ENCODE data around the gene COL9A3.

COL9A3 gene

GRCh38 chr20:62777528-62777830 is 39.4 kb upstream of the COL9A3 start:
- Histone ChIP-seq H3K4me2 (ENCODE audit: low read depth, low read length, poor library complexity, severe bottlenecking) (no peak overlapping the region), H4K20me1 (ENCODE audit: low read depth, low read length) (no peaks in the 10 kb centered on the region), H3K27me3 (ENCODE audit: low read length) (no peaks in the 10 kb centered on the region), H3K9me3 (ENCODE audit: insufficient read depth, low read length) (no peaks in the 10 kb centered on the region), H3K4me3 (ENCODE audit: insufficient read depth, low read length, poor library complexity, severe bottlenecking) (no peak overlapping the region), H3K79me2 (ENCODE audit: insufficient read depth, low read length) (no peaks in the 10 kb centered on the region), H3K9ac (ENCODE audit: low read length) (no peak overlapping the region), H3K27ac (ENCODE audit: low read depth, low read length) (no peak overlapping the region), H3K9me2 (replicated peaks; ENCODE audit: insufficient read depth, low read length) (no peaks in the 10 kb centered on the region), H3K36me3 (ENCODE audit: low read length) (no peaks in the 10 kb centered on the region), H3F3A (ENCODE audit: insufficient read depth) (no peaks in the 10 kb centered on the region), H2AFZ (ENCODE audit: low read depth, low read length, severe bottlenecking) (no peak overlapping the region)
- TF ChIP-seq, protein P1, sequence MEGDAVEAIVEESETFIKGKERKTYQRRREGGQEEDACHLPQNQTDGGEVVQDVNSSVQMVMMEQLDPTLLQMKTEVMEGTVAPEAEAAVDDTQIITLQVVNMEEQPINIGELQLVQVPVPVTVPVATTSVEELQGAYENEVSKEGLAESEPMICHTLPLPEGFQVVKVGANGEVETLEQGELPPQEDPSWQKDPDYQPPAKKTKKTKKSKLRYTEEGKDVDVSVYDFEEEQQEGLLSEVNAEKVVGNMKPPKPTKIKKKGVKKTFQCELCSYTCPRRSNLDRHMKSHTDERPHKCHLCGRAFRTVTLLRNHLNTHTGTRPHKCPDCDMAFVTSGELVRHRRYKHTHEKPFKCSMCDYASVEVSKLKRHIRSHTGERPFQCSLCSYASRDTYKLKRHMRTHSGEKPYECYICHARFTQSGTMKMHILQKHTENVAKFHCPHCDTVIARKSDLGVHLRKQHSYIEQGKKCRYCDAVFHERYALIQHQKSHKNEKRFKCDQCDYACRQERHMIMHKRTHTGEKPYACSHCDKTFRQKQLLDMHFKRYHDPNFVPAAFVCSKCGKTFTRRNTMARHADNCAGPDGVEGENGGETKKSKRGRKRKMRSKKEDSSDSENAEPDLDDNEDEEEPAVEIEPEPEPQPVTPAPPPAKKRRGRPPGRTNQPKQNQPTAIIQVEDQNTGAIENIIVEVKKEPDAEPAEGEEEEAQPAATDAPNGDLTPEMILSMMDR (IDR thresholded peaks at IDR 0.05; ENCODE audit: insufficient read depth, low read length, poor library complexity, severe bottlenecking), result no peak
- no peak for TF ChIP-seq EZH2phosphoT487 (conservative IDR thresholded peaks at IDR 0.05; ENCODE audit: low read length)

GRCh38 chr20:62778058-62778457 is 38.8 kb upstream of the COL9A3 start:
- H3K27ac ChIP-seq (ENCODE audit: low read depth, low read length), result no peak overlapping the region
- no peaks in the 10 kb centered on the region for H3K36me3 ChIP-seq (ENCODE audit: low read length)
- H3K9ac ChIP-seq (ENCODE audit: low read length), result no peak overlapping the region
- H3F3A ChIP-seq (ENCODE audit: insufficient read depth), result no peaks in the 10 kb centered on the region
- TF ChIP-seq, protein P1 (IDR thresholded peaks at IDR 0.05; ENCODE audit: insufficient read depth, low read length, poor library complexity, severe bottlenecking), result no peak
- no peak for TF ChIP-seq EZH2phosphoT487 (conservative IDR thresholded peaks at IDR 0.05; ENCODE audit: low read length)
- no peaks in the 10 kb centered on the region for H3K27me3 ChIP-seq (ENCODE audit: low read length)
- H3K9me3 ChIP-seq (ENCODE audit: insufficient read depth, low read length), result no peaks in the 10 kb centered on the region
- H3K9me2 ChIP-seq (replicated peaks; ENCODE audit: insufficient read depth, low read length), result no peaks in the 10 kb centered on the region
- H3K4me2 ChIP-seq (ENCODE audit: low read depth, low read length, poor library complexity, severe bottlenecking), result no peak overlapping the region
- no peak overlapping the region for H3K4me3 ChIP-seq (ENCODE audit: insufficient read depth, low read length, poor library complexity, severe bottlenecking)
- no peaks in the 10 kb centered on the region for H4K20me1 ChIP-seq (ENCODE audit: low read depth, low read length)
- no peak overlapping the region for H2AFZ ChIP-seq (ENCODE audit: low read depth, low read length, severe bottlenecking)
- H3K79me2 ChIP-seq (ENCODE audit: insufficient read depth, low read length), result no peaks in the 10 kb centered on the region

DNA sequence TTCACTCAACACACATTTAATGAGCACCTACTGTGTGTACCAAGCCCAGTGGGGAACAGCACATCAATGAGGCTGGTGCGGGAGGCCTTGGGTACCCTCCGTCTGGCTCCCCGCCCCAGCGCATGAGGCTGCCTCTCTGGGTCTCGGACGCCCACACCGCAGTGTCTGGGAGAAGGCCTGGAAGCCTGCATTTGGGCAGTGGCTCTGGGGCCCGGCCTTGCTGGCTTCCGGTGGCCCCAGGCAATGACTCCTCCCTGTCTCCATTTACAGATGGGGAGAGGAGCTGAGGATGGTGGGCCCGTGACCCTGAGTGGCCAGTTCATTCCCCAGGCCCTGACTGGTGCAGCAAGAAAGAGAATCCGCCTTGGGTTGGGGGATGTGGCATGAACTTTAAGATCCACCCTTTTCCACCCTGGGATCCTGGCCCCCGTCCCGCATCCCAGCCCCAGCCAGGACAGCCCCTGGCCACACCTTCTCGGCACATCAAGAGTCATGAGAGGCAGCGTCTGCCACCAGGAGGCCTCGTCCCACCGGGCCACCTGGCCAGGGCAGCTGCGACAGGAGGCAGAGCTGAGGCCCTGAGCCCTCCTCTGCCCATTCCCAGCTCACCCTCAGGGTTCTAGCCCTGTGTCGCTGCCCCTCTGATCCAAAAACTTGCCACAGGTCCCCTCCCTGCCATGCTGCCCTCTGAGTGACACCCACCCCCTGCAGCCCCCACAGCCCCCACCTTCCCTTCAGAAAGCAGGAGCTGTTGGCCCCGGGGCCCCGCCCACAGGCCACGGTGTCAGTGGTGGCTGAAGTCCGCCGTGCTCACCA is 38.0 kb upstream of the COL9A3 start:
- Histone ChIP-seq H3K9me2 (replicated peaks; ENCODE audit: insufficient read depth, low read length) (no peaks in the 10 kb centered on the region), H3K27me3 (ENCODE audit: low read length) (no peaks in the 10 kb centered on the region), H3K79me2 (ENCODE audit: insufficient read depth, low read length) (no peaks in the 10 kb centered on the region), H3K4me2 (ENCODE audit: low read depth, low read length, poor library complexity, severe bottlenecking) (no peak overlapping the region), H2AFZ (ENCODE audit: low read depth, low read length, severe bottlenecking) (no peak overlapping the region), H4K20me1 (ENCODE audit: low read depth, low read length) (no peaks in the 10 kb centered on the region), H3F3A (ENCODE audit: insufficient read depth) (no peaks in the 10 kb centered on the region), H3K9ac (ENCODE audit: low read length) (no peak overlapping the region), H3K4me3 (ENCODE audit: insufficient read depth, low read length, poor library complexity, severe bottlenecking) (no peak overlapping the region), H3K36me3 (ENCODE audit: low read length) (no peaks in the 10 kb centered on the region), H3K9me3 (ENCODE audit: insufficient read depth, low read length) (no peaks in the 10 kb centered on the region), H3K27ac (ENCODE audit: low read depth, low read length) (no peak overlapping the region)
- TF ChIP-seq, protein P1 (IDR thresholded peaks at IDR 0.05; ENCODE audit: insufficient read depth, low read length, poor library complexity, severe bottlenecking), result no peak
- TF ChIP-seq EZH2phosphoT487 (conservative IDR thresholded peaks at IDR 0.05; ENCODE audit: low read length), result no peak

Data from SU-DHL-6 (cell line).